Activated T-cell treated with anti-CD3 and anti-CD28 coated beads, Interleukin-2, amount 50 U/mL, for 4 hours (primary cell): Measurements from ENCODE around the gene U2SURP. TPM values are rescaled to one million over a fixed set of nuclear protein-coding genes. Genes with fewer than 3 reads are reported as not detected.

Source experiments
- ATAC-seq, 2 donors: fragments of 200-7000 bp; cut with Tn5 transposase; one replicate each; pipeline ENCODE4 v1.10.0; 2021
- DNase-seq: peaks from one replicate; pipeline ENCODE4 v3.0.0-alpha.2; 2020
- H3K27me3 Mint-ChIP-seq: one replicate; pipeline ENCODE4 v1.8.0; 2021; ENCODE audit warnings: low read depth, mixed read lengths
- H3K36me3 Mint-ChIP-seq: one replicate; pipeline ENCODE4 v1.8.0; 2022; ENCODE audit warnings: mixed read lengths; ENCODE audit not compliant: insufficient read depth
- H3K4me1 Mint-ChIP-seq: one replicate; pipeline ENCODE4 v1.8.0; 2021; ENCODE audit warnings: low read depth, mixed read lengths
- H3K4me3 Mint-ChIP-seq: one replicate; pipeline ENCODE4 v1.8.0; 2021; ENCODE audit warnings: mild to moderate bottlenecking, moderate library complexity, mixed read lengths
- H3K9me3 Mint-ChIP-seq: one replicate; pipeline ENCODE4 v1.8.0; 2021; ENCODE audit warnings: mixed read lengths
- total RNA-seq, 3 donors: library from RNA; stranded (reverse); gene quantifications; one replicate each; pipeline ENCODE4 v1.2.1, GENCODE V29; 2021

U2SURP gene
- 100 to 1,000 TPM; 156 to 178 (median 170) TPM for total RNA-seq

GRCh38 chr3:143001369-143002082 is at the start of gene U2SURP:
U2SURP (plus strand) TSS chr3:143001570; CDS start chr3:143001629, 59 bp downstream.
- Mint-ChIP-seq H3K4me1 (peaks cover 38% of the 10 kb centered on the region), H3K9me3 (no peaks in the 10 kb centered on the region), H3K4me3 (peak within 1 kb of the TSS; percentile 97), H3K27me3 (peaks cover 2% of the 10 kb centered on the region), H3K36me3 (peaks cover 4% of the 10 kb centered on the region)
- DNase-seq (peak; percentile 82), ATAC-seq (peak; percentile 92 to 93)

GRCh38 chr3:142951794-142952193 is 49.6 kb upstream of the U2SURP start:
- no peak for DNase-seq
- no peak for ATAC-seq
- Mint-ChIP-seq H3K9me3 (no peaks in the 10 kb centered on the region), H3K4me3 (no peak overlapping the region), H3K4me1 (no peaks in the 10 kb centered on the region), H3K36me3 (no peaks in the 10 kb centered on the region), H3K27me3 (peaks cover 31% of the 10 kb centered on the region)

- H3K9me3 Mint-ChIP-seq, result no peaks in the 10 kb centered on the region
- no peaks in the 10 kb centered on the region for H3K4me1 Mint-ChIP-seq
- no peaks in the 10 kb centered on the region for H3K36me3 Mint-ChIP-seq
- no peak for ATAC-seq
- no peak overlapping the region for H3K4me3 Mint-ChIP-seq
- peaks cover 33% of the 10 kb centered on the region for H3K27me3 Mint-ChIP-seq
- DNase-seq, result no peak
Observed at GRCh38 chr3:142952272-142953193, 48.8 kb upstream of the U2SURP start.

- H3K36me3 Mint-ChIP-seq, result no peaks in the 10 kb centered on the region
- no peak overlapping the region for H3K4me3 Mint-ChIP-seq
- no peaks in the 10 kb centered on the region for H3K9me3 Mint-ChIP-seq
- no peaks in the 10 kb centered on the region for H3K4me1 Mint-ChIP-seq
- peaks cover 31% of the 10 kb centered on the region for H3K27me3 Mint-ChIP-seq
- DNase-seq (no peak), ATAC-seq (no peak)
Observed at GRCh38 chr3:142953443-142953842, 47.9 kb upstream of the U2SURP start.

GRCh38 chr3:142958707-142959106 is 42.7 kb upstream of the U2SURP start:
- DNase-seq, result no peak
- Mint-ChIP-seq H3K4me3 (no peak overlapping the region), H3K4me1 (peaks cover 11% of the 10 kb centered on the region), H3K36me3 (no peaks in the 10 kb centered on the region), H3K27me3 (peaks cover 57% of the 10 kb centered on the region), H3K9me3 (no peaks in the 10 kb centered on the region)
- peak in 1 of 2 donors; percentile 49 for ATAC-seq

GRCh38 chr3:142960322-142960850 is 41.0 kb upstream of the U2SURP start:
- H3K36me3 Mint-ChIP-seq, result no peaks in the 10 kb centered on the region
- no peaks in the 10 kb centered on the region for H3K9me3 Mint-ChIP-seq
- H3K4me3 Mint-ChIP-seq, result no peak overlapping the region
- DNase-seq (no peak), ATAC-seq (no peak)
- peaks cover 66% of the 10 kb centered on the region for H3K27me3 Mint-ChIP-seq
- H3K4me1 Mint-ChIP-seq, result peaks cover 12% of the 10 kb centered on the region

GRCh38 chr3:142961539-142961938 is 39.8 kb upstream of the U2SURP start:
- ATAC-seq, result no peak
- Mint-ChIP-seq H3K4me1 (peaks cover 12% of the 10 kb centered on the region), H3K9me3 (no peaks in the 10 kb centered on the region), H3K4me3 (peak overlapping the region; percentile 76), H3K36me3 (no peaks in the 10 kb centered on the region), H3K27me3 (peaks cover 69% of the 10 kb centered on the region)
- DNase-seq, result no peak

- ATAC-seq (no peak), DNase-seq (no peak)
- peaks cover 70% of the 10 kb centered on the region for H3K27me3 Mint-ChIP-seq
- H3K4me3 Mint-ChIP-seq, result peak overlapping the region; percentile 76
- no peaks in the 10 kb centered on the region for H3K36me3 Mint-ChIP-seq
- H3K9me3 Mint-ChIP-seq, result no peaks in the 10 kb centered on the region
- H3K4me1 Mint-ChIP-seq, result peaks cover 12% of the 10 kb centered on the region
Observed at GRCh38 chr3:142962175-142962519, 39.2 kb upstream of the U2SURP start.

GRCh38 chr3:142962520-142963233 is 38.7 kb upstream of the U2SURP start:
- Mint-ChIP-seq H3K4me1 (peaks cover 12% of the 10 kb centered on the region), H3K36me3 (no peaks in the 10 kb centered on the region), H3K9me3 (no peaks in the 10 kb centered on the region), H3K27me3 (peaks cover 64% of the 10 kb centered on the region), H3K4me3 (peak overlapping the region; percentile 76)
- DNase-seq (no peak), ATAC-seq (peak; percentile 22 to 24)

- DNase-seq, result no peak
- Mint-ChIP-seq H3K4me3 (peak overlapping the region; percentile 76), H3K4me1 (peaks cover 12% of the 10 kb centered on the region), H3K9me3 (no peaks in the 10 kb centered on the region), H3K36me3 (no peaks in the 10 kb centered on the region), H3K27me3 (peaks cover 63% of the 10 kb centered on the region)
- ATAC-seq, result peak; percentile 23 to 45
Observed at GRCh38 chr3:142963234-142963515, 38.2 kb upstream of the U2SURP start.

GRCh38 chr3:142963516-142964448 is 37.6 kb upstream of the U2SURP start, which contains the start of gene PAQR9:
PAQR9 (minus strand) TSS chr3:142963674; CDS start chr3:142963336, 338 bp downstream.
- ATAC-seq, result peak; percentile 62 to 70
- peaks cover 57% of the 10 kb centered on the region for H3K27me3 Mint-ChIP-seq

GRCh38 chr3:142965581-142965980 is 35.8 kb upstream of the U2SURP start:
- DNase-seq (no peak), ATAC-seq (no peak)
- Mint-ChIP-seq H3K9me3 (no peaks in the 10 kb centered on the region), H3K4me3 (no peak overlapping the region), H3K4me1 (peaks cover 12% of the 10 kb centered on the region), H3K36me3 (no peaks in the 10 kb centered on the region), H3K27me3 (peaks cover 49% of the 10 kb centered on the region)

More at GRCh38 chr3:142963516-142964448, 37.6 kb upstream of the U2SURP start, which contains the start of gene PAQR9:
- DNase-seq, result no peak
- Mint-ChIP-seq H3K36me3 (no peaks in the 10 kb centered on the region), H3K9me3 (no peaks in the 10 kb centered on the region), H3K4me1 (peaks cover 12% of the 10 kb centered on the region), H3K4me3 (peak within 1 kb of the TSS; percentile 76)

GRCh38 chr3:142966808-142967207 is 34.6 kb upstream of the U2SURP start:
- DNase-seq (no peak), ATAC-seq (no peak)
- no peak overlapping the region for H3K4me3 Mint-ChIP-seq
- H3K9me3 Mint-ChIP-seq, result no peaks in the 10 kb centered on the region
- peaks cover 42% of the 10 kb centered on the region for H3K27me3 Mint-ChIP-seq
- no peaks in the 10 kb centered on the region for H3K36me3 Mint-ChIP-seq
- H3K4me1 Mint-ChIP-seq, result peaks cover 12% of the 10 kb centered on the region
